NCI-H2029 (cell line): ENCODE data around the gene INCA1.

Experiments used
- DNase-seq: peaks from one replicate; lab custom pipeline; 2025; lab: John Stamatoyannopoulos, UW

Gene INCA1

GRCh38 chr17:5003214-5003867 lies 6.0 kb upstream of the INCA1 start:
- no peak for DNase-seq

GRCh38 chr17:5002121-5002788 lies 4.9 kb upstream of the INCA1 start:
- no peak for DNase-seq

- DNase-seq: no peak
These were observed 2.9 kb upstream of the INCA1 start for GRCh38 chr17:5000237-5000639.

- no peak for DNase-seq
These were observed 2.2 kb upstream of the INCA1 start for GRCh38 chr17:4999430-5000093.

GRCh38 chr17:4998732-4999429 lies 1.6 kb upstream of the INCA1 start:
- DNase-seq: no peak

- DNase-seq: no peak
These were observed 857 bp upstream of the INCA1 start for GRCh38 chr17:4998027-4998731.

- DNase-seq: no peak
These were observed 3.2 kb downstream of the INCA1 start for GRCh38 chr17:4994081-4994595.

- DNase-seq: no peak
These were observed 9.4 kb downstream of the INCA1 start for GRCh38 chr17:4987767-4988567.

GRCh38 chr17:4986951-4987766 lies 10.2 kb downstream of the INCA1 start, which contains the start of gene CAMTA2:
TSS of gene CAMTA2 (minus strand) at chr17:4987675. CDS start at chr17:4986222, 1,453 bp downstream.
- peak; percentile 24 for DNase-seq

- no peak for DNase-seq
These were observed 10.9 kb downstream of the INCA1 start for GRCh38 chr17:4986403-4986802.

- no peak for DNase-seq
These were observed 15.0 kb downstream of the INCA1 start for GRCh38 chr17:4982305-4982704.

- DNase-seq: peak; percentile 8
These were observed 16.6 kb downstream of the INCA1 start for GRCh38 chr17:4980644-4981216.

GRCh38 chr17:4978726-4979125 lies 18.6 kb downstream of the INCA1 start:
- DNase-seq: no peak

GRCh38 chr17:4974115-4974670 lies 23.1 kb downstream of the INCA1 start:
- DNase-seq: no peak

- no peak for DNase-seq
These were observed 23.8 kb downstream of the INCA1 start for GRCh38 chr17:4973256-4974114.

GRCh38 chr17:4972752-4973151 lies 24.6 kb downstream of the INCA1 start:
- no peak for DNase-seq

GRCh38 chr17:4972322-4972721 lies 25.0 kb downstream of the INCA1 start:
- no peak for DNase-seq

- DNase-seq: no peak
These were observed 25.5 kb downstream of the INCA1 start for GRCh38 chr17:4971826-4972225.
